Neural cell (in vitro differentiated cells): ENCODE data around the gene CCDC150. TPM values are rescaled to one million over a fixed set of nuclear protein-coding genes. Genes with fewer than 3 reads are reported as not detected.

Experiments
- H2AFZ ChIP-seq: fragments of 200-600, 300-800 bp; sonication (generic), shearing (Covaris generic); 2 replicates; pipeline ENCODE4 v1.6.0; 2014; ENCODE audit warnings: low read depth, mild to moderate bottlenecking, antibody characterized with exemption, low read length, moderate library complexity
- H3F3A ChIP-seq: fragments of 200-600 bp; shearing (Covaris generic); 2 replicates; pipeline ENCODE4 v1.6.1; 2016; ENCODE audit warnings: mild to moderate bottlenecking, moderate library complexity, mixed read lengths, antibody characterized with exemption, low read length; ENCODE audit not compliant: insufficient read depth, poor library complexity, severe bottlenecking
- H3K27ac ChIP-seq: fragments of 200-600, 300-800 bp; sonication (generic), shearing (Covaris generic); 2 replicates; pipeline ENCODE4 v1.5.1; 2014; ENCODE audit warnings: mild to moderate bottlenecking, low read length, moderate library complexity
- H3K27me3 ChIP-seq: fragments of 300-800, 200-600 bp; sonication (generic), shearing (Covaris generic); 2 replicates; pipeline ENCODE4 v1.6.0; 2014; ENCODE audit warnings: mild to moderate bottlenecking, low read depth, low read length, moderate library complexity; ENCODE audit not compliant: insufficient read depth
- H3K36me3 ChIP-seq: fragments of 300-800, 200-600 bp; sonication (generic), shearing (Covaris generic); 2 replicates; pipeline ENCODE4 v1.5.1; 2014; ENCODE audit warnings: mild to moderate bottlenecking, antibody characterized with exemption, low read length, moderate library complexity; ENCODE audit not compliant: insufficient read depth
- H3K4me2 ChIP-seq: fragments of 300-800, 200-600 bp; sonication (generic), shearing (Covaris generic); 2 replicates; pipeline ENCODE4 v1.6.0; 2014; ENCODE audit warnings: mild to moderate bottlenecking, low read length
- H3K4me3 ChIP-seq: fragments of 300-800, 200-600 bp; sonication (generic), shearing (Covaris generic); 2 replicates; pipeline ENCODE4 v1.5.1; 2014; ENCODE audit warnings: mild to moderate bottlenecking, low read length, moderate library complexity
- H3K79me2 ChIP-seq: fragments of 200-600 bp; shearing (Covaris generic); replicated peaks from 2 replicates; pipeline ENCODE4 v1.6.0; 2014; ENCODE audit warnings: mild to moderate bottlenecking, low read length, moderate library complexity; ENCODE audit not compliant: insufficient read depth
- H3K9ac ChIP-seq: fragments of 300-800, 200-600 bp; sonication (generic), shearing (Covaris generic); 2 replicates; pipeline ENCODE4 v1.6.1; 2016; ENCODE audit warnings: mild to moderate bottlenecking, low read length, mixed read lengths
- H3K9me2 ChIP-seq: fragments of 200-600 bp; shearing (Covaris generic); 2 replicates; pipeline ENCODE4 v1.6.1; 2016; ENCODE audit warnings: mild to moderate bottlenecking, low read length, mixed read lengths; ENCODE audit not compliant: insufficient read depth
- H3K9me3 ChIP-seq: fragments of 200-600, 300-800 bp; sonication (generic), shearing (Covaris generic); 2 replicates; pipeline ENCODE4 v1.6.1; 2016; ENCODE audit warnings: mild to moderate bottlenecking, mixed run types, low read length, moderate library complexity, mixed read lengths
- H4K20me1 ChIP-seq: fragments of 200-600 bp; shearing (Covaris generic); 2 replicates; pipeline ENCODE4 v1.6.1; 2016; ENCODE audit warnings: mild to moderate bottlenecking, mixed run types; ENCODE audit not compliant: insufficient read depth
- CTCF ChIP-seq: fragments of 450-650 bp; IDR thresholded peaks from 2 replicates; pipeline ENCODE4 v1.5.1; 2014; ENCODE audit warnings: antibody characterized with exemption, mild to moderate bottlenecking, moderate library complexity; ENCODE audit not compliant: poor library complexity, severe bottlenecking
- EP300 ChIP-seq: fragments of 450-650 bp; conservative IDR thresholded peaks from 2 replicates; pipeline ENCODE4 v1.6.1; 2014; ENCODE audit warnings: antibody characterized with exemption, mild to moderate bottlenecking, moderate library complexity; ENCODE audit not compliant: poor library complexity, severe bottlenecking
- EZH2 ChIP-seq: fragments of 200-600, 300-800 bp; shearing (Covaris generic), sonication (generic); IDR thresholded peaks from 2 replicates; pipeline ENCODE4 v1.6.1; 2014; ENCODE audit warnings: antibody characterized with exemption, low read length, borderline replicate concordance, mild to moderate bottlenecking; ENCODE audit not compliant: insufficient read depth, poor library complexity, severe bottlenecking
- MXI1 ChIP-seq: fragments of 450-650 bp; conservative IDR thresholded peaks from 2 replicates; pipeline ENCODE4 v1.6.1; 2014; ENCODE audit warnings: antibody characterized with exemption, mild to moderate bottlenecking; ENCODE audit not compliant: poor library complexity, severe bottlenecking
- POLR2AphosphoS5 ChIP-seq: IDR thresholded peaks from 2 replicates; pipeline ENCODE4 v1.6.1; 2012
- RAD21 ChIP-seq: fragments of 450-650 bp; conservative IDR thresholded peaks from 2 replicates; pipeline ENCODE4 v1.6.1; 2014; ENCODE audit warnings: antibody characterized with exemption, mild to moderate bottlenecking, moderate library complexity
- REST ChIP-seq: IDR thresholded peaks from 2 replicates; pipeline ENCODE4 v1.6.1; 2012; ENCODE audit warnings: borderline replicate concordance
- SMC3 ChIP-seq: fragments of 450-650 bp; conservative IDR thresholded peaks from 2 replicates; pipeline ENCODE4 v1.6.1; 2014; ENCODE audit warnings: antibody characterized with exemption, mild to moderate bottlenecking, moderate library complexity; ENCODE audit not compliant: poor library complexity
- TAF1 ChIP-seq: IDR thresholded peaks from 2 replicates; pipeline ENCODE4 v1.6.1; 2012; ENCODE audit warnings: low read depth
- polyA plus RNA-seq: library from polyadenylated mRNA; depleted of rRNA; stranded (reverse); fragments of >200 nt; gene quantifications from 2 replicates; pipeline ENCODE4 v1.2.3, GENCODE V29; 2014

Gene CCDC150
- polyA plus RNA-seq, 1 donor from 2014 or later, result 0.57 TPM

DNA sequence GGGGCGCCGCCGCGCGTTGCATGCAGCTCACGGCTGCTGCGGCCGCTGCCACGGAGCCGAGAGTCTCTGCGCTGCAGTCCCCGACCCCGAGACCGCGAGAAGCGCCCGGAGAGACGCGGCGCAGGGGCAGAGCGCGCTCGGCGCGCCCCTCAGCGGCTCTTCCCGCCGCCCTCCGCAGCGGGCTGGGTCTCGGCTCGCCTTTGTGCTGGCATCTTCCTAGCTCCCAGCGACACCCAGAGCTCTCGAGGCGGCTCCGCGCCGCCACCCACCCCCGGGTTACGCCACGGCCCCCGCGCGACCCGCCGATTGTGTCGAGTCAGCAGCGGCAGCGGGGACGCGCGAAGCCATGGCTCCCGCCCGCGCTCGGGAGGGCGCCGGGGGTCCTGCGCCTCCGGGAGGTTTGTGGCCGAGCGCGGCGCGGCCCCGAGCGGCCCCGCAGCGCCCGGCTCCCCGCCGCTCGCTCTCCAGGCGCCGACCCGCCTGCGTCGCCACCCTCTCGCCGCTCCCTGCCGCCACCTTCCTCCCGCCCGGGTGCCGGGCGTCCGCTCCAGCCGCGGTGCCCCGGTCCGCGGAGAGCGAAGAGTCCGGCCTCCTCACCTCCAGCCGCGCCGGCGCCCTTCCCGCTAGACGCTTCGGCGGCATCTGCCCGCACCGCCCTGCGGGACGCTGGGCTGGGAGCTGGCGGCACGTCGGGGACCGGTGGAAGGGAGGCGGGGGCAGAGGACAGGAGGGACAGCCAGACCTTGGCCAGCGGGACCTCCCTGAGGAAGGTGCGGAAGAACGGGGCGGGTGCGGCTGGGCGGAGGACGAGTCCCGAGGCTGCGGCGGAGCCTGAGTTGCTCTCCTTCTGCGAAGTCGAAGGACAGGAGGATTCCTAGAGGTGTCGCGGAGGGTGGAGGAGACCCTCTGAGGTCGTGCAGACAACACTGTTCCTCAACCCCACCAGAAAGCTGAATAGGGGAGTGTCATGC, 46.3 kb upstream of the CCDC150 start, which contains the start of gene HECW2:
HECW2 (minus strand) TSS at position 644 of the 971 bp plus-strand sequence.
- peak; percentile 43 for TF ChIP-seq REST
- TF ChIP-seq SMC3, result peak; percentile 4
- peak; percentile 26 for TF ChIP-seq TAF1
- no peak for TF ChIP-seq EP300
- peak; percentile 34 for TF ChIP-seq RAD21
- TF ChIP-seq POLR2AphosphoS5, result peak; percentile 67
- TF ChIP-seq MXI1, result peak; percentile 11
- peak; percentile 43 for TF ChIP-seq CTCF
- TF ChIP-seq EZH2, result no peak
- Histone ChIP-seq H3K9me2 (no peaks in the 10 kb centered on the region), H3K4me2 (peak within 1 kb of the TSS; percentile 61), H3K9me3 (no peaks in the 10 kb centered on the region), H2AFZ (peak within 1 kb of the TSS; percentile 84), H3K9ac (peak within 1 kb of the TSS; percentile 89), H3K4me3 (peak within 1 kb of the TSS; percentile 93), H3K79me2 (peaks cover 38% of the 10 kb centered on the region), H3F3A (no peaks in the 10 kb centered on the region), H3K27me3 (no peaks in the 10 kb centered on the region), H3K27ac (peak within 1 kb of the TSS; percentile 90), H3K36me3 (no peaks in the 10 kb centered on the region), H4K20me1 (no peaks in the 10 kb centered on the region)

DNA sequence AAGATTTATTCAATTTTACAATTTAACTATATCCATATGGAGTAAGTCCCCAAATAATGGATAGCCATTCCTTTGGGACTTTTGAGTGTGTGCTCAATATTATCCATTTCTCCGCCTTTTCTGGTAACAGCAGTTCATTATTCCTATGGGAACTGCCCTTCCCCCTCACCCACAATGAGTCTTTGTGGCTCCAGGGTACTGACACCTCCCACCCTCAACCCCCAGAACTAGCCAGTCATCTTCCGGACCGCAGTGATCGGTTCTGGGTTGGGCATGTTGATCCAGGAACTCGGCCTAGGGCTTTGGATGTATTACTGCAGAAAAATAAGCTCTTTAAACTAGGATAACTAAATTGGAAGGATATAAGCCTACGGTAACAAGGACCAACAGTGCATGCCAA, 45.4 kb upstream of the CCDC150 start:
- H3K36me3 ChIP-seq, result no peaks in the 10 kb centered on the region
- no peak overlapping the region for H3K4me2 ChIP-seq
- no peak overlapping the region for H3K9ac ChIP-seq
- H2AFZ ChIP-seq, result no peak overlapping the region
- no peaks in the 10 kb centered on the region for H3K9me2 ChIP-seq
- H3K79me2 ChIP-seq, result peaks cover 29% of the 10 kb centered on the region
- no peaks in the 10 kb centered on the region for H4K20me1 ChIP-seq
- no peak overlapping the region for H3K27ac ChIP-seq
- H3K9me3 ChIP-seq, result no peaks in the 10 kb centered on the region
- no peaks in the 10 kb centered on the region for H3K27me3 ChIP-seq
- TF ChIP-seq TAF1 (no peak), EZH2 (no peak), RAD21 (no peak), CTCF (no peak), EP300 (no peak), REST (no peak), SMC3 (no peak), MXI1 (no peak), POLR2AphosphoS5 (no peak)
- peak overlapping the region; percentile 93 for H3K4me3 ChIP-seq
- no peaks in the 10 kb centered on the region for H3F3A ChIP-seq
